Stomach (tissue), 4 donors: Measurements from ENCODE around the gene FOXI1.

ENCODE experiments used
- POLR2A ChIP-seq, 4 donors: fragments of 450-650 bp; IDR thresholded peaks; one replicate each; pipeline ENCODE4 v1.6.1; 2016; ENCODE audit warnings: antibody characterized with exemption in 4 of 4, control low read depth in 2 of 4, mild to moderate bottlenecking in 1 of 4, moderate library complexity in 1 of 4
- POLR2AphosphoS5 ChIP-seq, 3 donors: sonication (generic); formaldehyde crosslinking; IDR thresholded peaks; one replicate each; pipeline ENCODE4 v1.6.1; 2016; ENCODE audit warnings: antibody characterized with exemption in 3 of 3
- TF ChIP-seq, protein P1 (sequence below), 7 experiments: fragments of 450-650 bp in 4 of 7; fragments of 200-600 bp in 3 of 7; sonication (generic) in 3 of 7; IDR thresholded peaks; one replicate each; pipeline ENCODE4 v1.5.1; 2016 to 2019; ENCODE audit warnings: antibody characterized with exemption in 7 of 7, control low read depth in 2 of 7, mild to moderate bottlenecking in 1 of 7

DNA sequence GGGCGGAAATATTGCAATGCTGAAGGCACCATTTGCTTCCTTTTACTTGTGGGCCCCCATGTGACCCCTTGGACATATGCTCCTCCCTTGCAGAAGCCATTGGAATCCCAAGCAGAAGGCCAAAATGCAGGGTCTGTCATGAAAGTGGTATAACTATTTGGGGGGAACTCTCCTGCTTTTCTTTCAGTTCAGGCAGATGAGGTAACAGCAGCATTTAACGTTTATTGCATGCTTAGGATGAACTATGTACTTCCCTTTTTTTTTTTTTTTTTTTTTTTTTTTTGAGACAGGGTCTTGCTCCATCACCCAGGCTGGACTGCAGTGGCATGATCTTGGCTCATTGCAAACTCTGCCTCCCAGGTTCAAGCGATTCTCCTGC lies 7.8 kb downstream of the FOXI1 start:
- TF ChIP-seq, protein P1, sequence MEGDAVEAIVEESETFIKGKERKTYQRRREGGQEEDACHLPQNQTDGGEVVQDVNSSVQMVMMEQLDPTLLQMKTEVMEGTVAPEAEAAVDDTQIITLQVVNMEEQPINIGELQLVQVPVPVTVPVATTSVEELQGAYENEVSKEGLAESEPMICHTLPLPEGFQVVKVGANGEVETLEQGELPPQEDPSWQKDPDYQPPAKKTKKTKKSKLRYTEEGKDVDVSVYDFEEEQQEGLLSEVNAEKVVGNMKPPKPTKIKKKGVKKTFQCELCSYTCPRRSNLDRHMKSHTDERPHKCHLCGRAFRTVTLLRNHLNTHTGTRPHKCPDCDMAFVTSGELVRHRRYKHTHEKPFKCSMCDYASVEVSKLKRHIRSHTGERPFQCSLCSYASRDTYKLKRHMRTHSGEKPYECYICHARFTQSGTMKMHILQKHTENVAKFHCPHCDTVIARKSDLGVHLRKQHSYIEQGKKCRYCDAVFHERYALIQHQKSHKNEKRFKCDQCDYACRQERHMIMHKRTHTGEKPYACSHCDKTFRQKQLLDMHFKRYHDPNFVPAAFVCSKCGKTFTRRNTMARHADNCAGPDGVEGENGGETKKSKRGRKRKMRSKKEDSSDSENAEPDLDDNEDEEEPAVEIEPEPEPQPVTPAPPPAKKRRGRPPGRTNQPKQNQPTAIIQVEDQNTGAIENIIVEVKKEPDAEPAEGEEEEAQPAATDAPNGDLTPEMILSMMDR (IDR thresholded peaks at IDR 0.05): no peak
- TF ChIP-seq POLR2A (IDR thresholded peaks at IDR 0.05) (no peak), POLR2AphosphoS5 (IDR thresholded peaks at IDR 0.05) (no peak)
